Measurements from ENCODE around the gene MANEAL.
"Not testable (repeated sequence)": the region's sequence is repeated elsewhere in the genome, so short reads cannot be mapped to it uniquely, and the experiment has no call there.

Gene MANEAL

DNA sequence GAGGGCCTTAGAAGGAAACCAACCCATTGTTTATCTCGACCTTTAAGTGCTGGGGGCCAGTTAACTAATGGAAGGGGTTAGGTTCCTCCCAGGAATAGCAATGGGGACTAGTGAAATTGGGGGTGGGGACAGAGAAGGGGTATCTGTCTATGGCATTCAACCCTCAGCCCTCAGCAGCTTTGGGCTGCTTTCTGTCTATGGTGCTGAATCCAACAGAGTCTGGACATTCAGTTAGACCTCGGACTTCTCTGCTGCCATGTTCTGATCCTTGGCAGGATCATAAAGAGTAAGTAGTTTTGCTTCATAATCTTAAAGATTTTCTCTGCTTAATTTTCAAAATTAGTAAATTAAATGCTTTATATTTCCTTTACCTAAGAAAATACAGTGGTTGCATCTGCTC lies 26.2 kb upstream of the MANEAL start:
- Histone ChIP-seq H3K27ac (no peak overlapping the region), H3K9me3 (no peaks in the 10 kb centered on the region), H3K4me3 (ENCODE audit: low read depth in 1 of 2, low read length in 1 of 2) (no peak overlapping the region), H3K4me1 (ENCODE audit: control insufficient read depth in 1 of 2, insufficient read depth in 1 of 2, low read depth in 1 of 2, low read length in 1 of 2) (no peaks in the 10 kb centered on the region), H3K36me3 (no peaks in the 10 kb centered on the region), H3K27me3 (peaks cover 86% of the 10 kb centered on the region)
- TF ChIP-seq, protein P1, sequence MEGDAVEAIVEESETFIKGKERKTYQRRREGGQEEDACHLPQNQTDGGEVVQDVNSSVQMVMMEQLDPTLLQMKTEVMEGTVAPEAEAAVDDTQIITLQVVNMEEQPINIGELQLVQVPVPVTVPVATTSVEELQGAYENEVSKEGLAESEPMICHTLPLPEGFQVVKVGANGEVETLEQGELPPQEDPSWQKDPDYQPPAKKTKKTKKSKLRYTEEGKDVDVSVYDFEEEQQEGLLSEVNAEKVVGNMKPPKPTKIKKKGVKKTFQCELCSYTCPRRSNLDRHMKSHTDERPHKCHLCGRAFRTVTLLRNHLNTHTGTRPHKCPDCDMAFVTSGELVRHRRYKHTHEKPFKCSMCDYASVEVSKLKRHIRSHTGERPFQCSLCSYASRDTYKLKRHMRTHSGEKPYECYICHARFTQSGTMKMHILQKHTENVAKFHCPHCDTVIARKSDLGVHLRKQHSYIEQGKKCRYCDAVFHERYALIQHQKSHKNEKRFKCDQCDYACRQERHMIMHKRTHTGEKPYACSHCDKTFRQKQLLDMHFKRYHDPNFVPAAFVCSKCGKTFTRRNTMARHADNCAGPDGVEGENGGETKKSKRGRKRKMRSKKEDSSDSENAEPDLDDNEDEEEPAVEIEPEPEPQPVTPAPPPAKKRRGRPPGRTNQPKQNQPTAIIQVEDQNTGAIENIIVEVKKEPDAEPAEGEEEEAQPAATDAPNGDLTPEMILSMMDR (IDR thresholded peaks at IDR 0.05) = no peak

GRCh38 chr1:37771440-37771839 lies 22.2 kb upstream of the MANEAL start:
- H3K9me3 ChIP-seq; H3K4me1 ChIP-seq (ENCODE audit: control insufficient read depth in 1 of 2, insufficient read depth in 1 of 2, low read depth in 1 of 2, low read length in 1 of 2); H3K27ac ChIP-seq; H3K4me3 ChIP-seq (ENCODE audit: low read depth in 1 of 2, low read length in 1 of 2); H3K36me3 ChIP-seq: not testable (repeated sequence)
- H3K27me3 ChIP-seq = peaks cover 69% of the 10 kb centered on the region

GRCh38 chr1:37776946-37777516 lies 16.6 kb upstream of the MANEAL start:
- Histone ChIP-seq H3K9me3 (no peaks in the 10 kb centered on the region), H3K27ac (no peak overlapping the region), H3K4me3 (ENCODE audit: low read depth in 1 of 2, low read length in 1 of 2) (no peak overlapping the region), H3K36me3 (no peaks in the 10 kb centered on the region), H3K27me3 (peaks cover 69% of the 10 kb centered on the region), H3K4me1 (ENCODE audit: control insufficient read depth in 1 of 2, insufficient read depth in 1 of 2, low read depth in 1 of 2, low read length in 1 of 2) (no peaks in the 10 kb centered on the region)
- TF ChIP-seq, protein P1 (IDR thresholded peaks at IDR 0.05) = no peak

GRCh38 chr1:37778654-37779053 lies 15.0 kb upstream of the MANEAL start:
- Histone ChIP-seq H3K9me3 (no peaks in the 10 kb centered on the region), H3K27ac (no peak overlapping the region), H3K4me3 (ENCODE audit: low read depth in 1 of 2, low read length in 1 of 2) (no peak overlapping the region), H3K36me3 (no peaks in the 10 kb centered on the region), H3K27me3 (peaks cover 79% of the 10 kb centered on the region), H3K4me1 (ENCODE audit: control insufficient read depth in 1 of 2, insufficient read depth in 1 of 2, low read depth in 1 of 2, low read length in 1 of 2) (no peaks in the 10 kb centered on the region)
- TF ChIP-seq, protein P1 (IDR thresholded peaks at IDR 0.05) = no peak

- Histone ChIP-seq H3K27ac (no peak overlapping the region), H3K36me3 (no peaks in the 10 kb centered on the region), H3K27me3 (peaks cover 88% of the 10 kb centered on the region), H3K4me1 (ENCODE audit: control insufficient read depth in 1 of 2, insufficient read depth in 1 of 2, low read depth in 1 of 2, low read length in 1 of 2) (no peaks in the 10 kb centered on the region), H3K4me3 (ENCODE audit: low read depth in 1 of 2, low read length in 1 of 2) (no peak overlapping the region), H3K9me3 (no peaks in the 10 kb centered on the region)
- TF ChIP-seq, protein P1 (IDR thresholded peaks at IDR 0.05) = no peak
Measured at GRCh38 chr1:37782491-37782890, 11.2 kb upstream of the MANEAL start.

GRCh38 chr1:37792943-37793686 lies 532 bp upstream of the MANEAL start:
- TF ChIP-seq, protein P1 (IDR thresholded peaks at IDR 0.05) = no peak
- Histone ChIP-seq H3K4me3 (ENCODE audit: low read depth in 1 of 2, low read length in 1 of 2) (no peak overlapping the region), H3K36me3 (no peaks in the 10 kb centered on the region), H3K4me1 (ENCODE audit: control insufficient read depth in 1 of 2, insufficient read depth in 1 of 2, low read depth in 1 of 2, low read length in 1 of 2) (peaks cover 0 to 6% of the 10 kb centered on the region in 2 experiments), H3K27me3 (peaks cover 92% of the 10 kb centered on the region), H3K9me3 (no peaks in the 10 kb centered on the region), H3K27ac (no peak overlapping the region)
